Fibroblast of lung (primary cell): ENCODE measurements around the gene CHST12. TPM values are rescaled to one million over a fixed set of nuclear protein-coding genes. Genes with fewer than 3 reads are reported as not detected.

Source experiments
- DNase-seq, 2 donors: peaks; one replicate each; pipeline versions ENCODE4 v3.0.0 to v3.0.0-alpha.2; 2010; ENCODE audit warnings: low read depth in 2 of 2
- H2AFZ ChIP-seq: 2 replicates; pipeline ENCODE4 v1.5.1; 2012; ENCODE audit warnings: low read length, control low read depth, inconsistent platforms
- H3K27ac ChIP-seq: 2 replicates; pipeline ENCODE4 v1.5.1; 2011; ENCODE audit warnings: low read length, control low read depth; ENCODE audit not compliant: insufficient read depth
- H3K27me3 ChIP-seq: 2 replicates; pipeline ENCODE4 v1.5.1; 2011; ENCODE audit warnings: mild to moderate bottlenecking, low read length; ENCODE audit not compliant: control insufficient read depth, insufficient read depth
- H3K36me3 ChIP-seq: 2 replicates; pipeline ENCODE4 v1.5.1; 2011; ENCODE audit warnings: low read length; ENCODE audit not compliant: control insufficient read depth, insufficient read depth
- H3K4me1 ChIP-seq: 2 replicates; pipeline ENCODE4 v1.5.1; 2011; ENCODE audit warnings: low read length; ENCODE audit not compliant: control insufficient read depth, insufficient read depth; ENCODE audit errors: extremely low read depth
- H3K4me2 ChIP-seq: 2 replicates; pipeline ENCODE4 v1.5.1; 2011; ENCODE audit warnings: low read length, control low read depth; ENCODE audit not compliant: insufficient read depth; ENCODE audit errors: extremely low read depth
- H3K4me3 ChIP-seq, 4 experiments: fragments of 200-600 bp in 1 of 4; sonication (generic) in 1 of 4; replicated peaks in 1 of 4; 2 replicates each; pipeline ENCODE4 v1.5.1; 2011 to 2016; ENCODE audit warnings: low read length in 4 of 4, low read depth in 3 of 4, mild to moderate bottlenecking in 3 of 4, control low read depth in 2 of 4, inconsistent platforms in 1 of 4, mixed read lengths in 1 of 4; ENCODE audit not compliant: insufficient read depth in 1 of 4; ENCODE audit errors: control extremely low read depth in 1 of 4
- H3K79me2 ChIP-seq: 2 replicates; pipeline ENCODE4 v1.5.1; 2012; ENCODE audit warnings: mild to moderate bottlenecking, low read length, inconsistent platforms; ENCODE audit not compliant: control insufficient read depth, insufficient read depth
- H3K9ac ChIP-seq: 2 replicates; pipeline ENCODE4 v1.5.1; 2011; ENCODE audit warnings: mild to moderate bottlenecking, low read length, control low read depth; ENCODE audit not compliant: insufficient read depth
- H3K9me3 ChIP-seq: 2 replicates; pipeline ENCODE4 v1.5.1; 2012; ENCODE audit warnings: low read depth, low read length; ENCODE audit not compliant: control insufficient read depth, insufficient read depth
- H4K20me1 ChIP-seq: 2 replicates; pipeline ENCODE4 v1.5.1; 2011; ENCODE audit warnings: low read length; ENCODE audit not compliant: control insufficient read depth, insufficient read depth; ENCODE audit errors: extremely low read depth
- CTCF ChIP-seq, 2 donors: IDR thresholded peaks in 1 of 2; conservative IDR thresholded peaks in 1 of 2; 1 replicate in 1 of 2; 2 replicates in 1 of 2; pipeline ENCODE4 v1.5.1; 2011 to 2012; ENCODE audit warnings: low read length in 2 of 2, control low read depth in 1 of 2, inconsistent platforms in 1 of 2, low read depth in 1 of 2, mild to moderate bottlenecking in 1 of 2
- EZH2 ChIP-seq: IDR thresholded peaks from 2 replicates; pipeline ENCODE4 v1.5.1; 2012; ENCODE audit warnings: low read length, control low read depth, mild to moderate bottlenecking; ENCODE audit errors: missing control alignments
- polyA plus RNA-seq, 2 donors: library from polyadenylated mRNA; depleted of rRNA in 1 of 2; stranded (reverse) in 1 of 2; unstranded in 1 of 2; fragments of >200 nt; gene quantifications; 2 replicates each; pipeline ENCODE4 v1.2.1, GENCODE V29; 2011 to 2012; ENCODE audit warnings: missing spikeins in 1 of 2
- total RNA-seq: library from RNA; depleted of rRNA; stranded (reverse); fragments of >200 nt; gene quantifications from 2 replicates; pipeline ENCODE4 v1.2.1, GENCODE V29; 2014

CHST12 gene
- total and polyA plus RNA-seq, 2 donors (not counting 1 experiment from before 2014, with no cell fraction given), result 3.5 to 9.5 TPM

- Histone ChIP-seq H3K4me1 (no peaks in the 10 kb centered on the region), H3K27me3 (no peaks in the 10 kb centered on the region), H3K4me2 (no peak overlapping the region), H3K27ac (no peak overlapping the region), H3K79me2 (no peaks in the 10 kb centered on the region), H4K20me1 (no peaks in the 10 kb centered on the region), H3K36me3 (no peaks in the 10 kb centered on the region), H3K9ac (no peak overlapping the region), H3K4me3 (no peak overlapping the region), H3K9me3 (no peaks in the 10 kb centered on the region), H2AFZ (no peak overlapping the region)
- TF ChIP-seq EZH2, result no peak
- TF ChIP-seq CTCF (conservative IDR thresholded peaks at IDR 0.05 in 1 of 2, IDR thresholded peaks at IDR 0.05 in 1 of 2; ENCODE audit: low read depth in 1 of 2, low read length in 2 of 2), result no peak
- DNase-seq, result no peak
These were observed 9.7 kb upstream of the CHST12 start for GRCh38 chr7:2393706-2394105.

- Histone ChIP-seq H3K4me1 (no peaks in the 10 kb centered on the region), H3K27ac (no peak overlapping the region), H3K4me3 (no peak overlapping the region), H3K9ac (no peak overlapping the region), H3K4me2 (no peak overlapping the region), H3K79me2 (no peaks in the 10 kb centered on the region), H3K36me3 (no peaks in the 10 kb centered on the region), H2AFZ (no peak overlapping the region), H4K20me1 (no peaks in the 10 kb centered on the region), H3K27me3 (no peaks in the 10 kb centered on the region), H3K9me3 (no peaks in the 10 kb centered on the region)
- TF ChIP-seq CTCF (conservative IDR thresholded peaks at IDR 0.05 in 1 of 2, IDR thresholded peaks at IDR 0.05 in 1 of 2; ENCODE audit: low read depth in 1 of 2, low read length in 2 of 2), result no peak
- no peak for TF ChIP-seq EZH2
- DNase-seq, result no peak
These were observed 8.8 kb upstream of the CHST12 start for GRCh38 chr7:2394566-2395082.

DNA sequence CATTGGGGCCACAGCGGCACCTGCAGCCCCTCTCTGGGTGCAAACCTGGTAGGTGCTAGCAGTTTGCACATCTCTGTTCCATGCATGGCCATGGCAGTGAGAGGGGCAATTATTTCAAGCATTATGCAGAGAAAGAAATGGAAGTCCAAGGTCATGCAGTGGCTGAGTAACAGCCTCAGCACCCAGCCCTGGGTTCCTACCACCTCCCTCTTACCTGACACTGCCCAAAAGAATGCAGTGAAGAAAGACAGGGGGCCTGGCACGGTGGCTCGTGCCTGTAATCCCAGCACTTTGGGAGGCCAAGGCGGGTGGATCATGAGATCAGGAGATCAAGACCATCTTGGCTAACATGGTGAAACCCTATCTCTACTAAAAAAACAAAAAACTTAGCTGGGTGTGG, 4.9 kb upstream of the CHST12 start:
- no peak overlapping the region for H3K9ac ChIP-seq
- no peak overlapping the region for H3K4me3 ChIP-seq
- no peak overlapping the region for H3K27ac ChIP-seq
- no peaks in the 10 kb centered on the region for H3K9me3 ChIP-seq
- H3K4me1 ChIP-seq, result peaks cover 6% of the 10 kb centered on the region
- DNase-seq, result no peak
- no peak overlapping the region for H3K4me2 ChIP-seq
- TF ChIP-seq CTCF (conservative IDR thresholded peaks at IDR 0.05 in 1 of 2, IDR thresholded peaks at IDR 0.05 in 1 of 2; ENCODE audit: low read depth in 1 of 2, low read length in 2 of 2) (no peak), EZH2 (no peak)
- no peaks in the 10 kb centered on the region for H3K79me2 ChIP-seq
- H4K20me1 ChIP-seq, result no peaks in the 10 kb centered on the region
- no peak overlapping the region for H2AFZ ChIP-seq
- H3K36me3 ChIP-seq, result no peaks in the 10 kb centered on the region
- H3K27me3 ChIP-seq, result no peaks in the 10 kb centered on the region
